Uterus (tissue), 4 donors: ENCODE results near the gene HSPA1A. TPM values are rescaled to one million over a fixed set of nuclear protein-coding genes. Genes with fewer than 3 reads are reported as not detected.
"Not testable (repeated sequence)": the region's sequence is repeated elsewhere in the genome, so short reads cannot be mapped to it uniquely, and the experiment has no call there.

Experiments
- DNase-seq, 2 donors: peaks; one replicate each; pipeline ENCODE4 v3.0.0-alpha.2; 2019 to 2020
- H3K27ac ChIP-seq, 2 donors: fragments of 200-600 bp; sonication (generic); 1 replicate in 1 of 2; 2 replicates in 1 of 2; pipeline ENCODE4 v1.5.1; 2016 to 2018
- H3K27me3 ChIP-seq, 2 donors: fragments of 200-600 bp; sonication (generic); one replicate each; pipeline ENCODE4 v1.5.1; 2018 to 2019; ENCODE audit warnings: control low read depth in 1 of 2
- H3K36me3 ChIP-seq, 2 donors: fragments of 200-600 bp; sonication (generic); one replicate each; pipeline ENCODE4 v1.5.1; 2019; ENCODE audit warnings: control low read depth in 1 of 2
- H3K4me1 ChIP-seq, 2 donors: fragments of 200-600 bp; sonication (generic); one replicate each; pipeline ENCODE4 v1.5.1; 2018 to 2019; ENCODE audit warnings: control low read depth in 1 of 2
- H3K4me3 ChIP-seq, 2 donors: fragments of 200-600 bp; sonication (generic); 1 replicate in 1 of 2; 2 replicates in 1 of 2; pipeline ENCODE4 v1.5.1; 2018 to 2019; ENCODE audit warnings: mild to moderate bottlenecking in 1 of 2
- H3K9me3 ChIP-seq, 2 donors: fragments of 200-600 bp; sonication (generic); one replicate each; pipeline ENCODE4 v1.5.1; 2019; ENCODE audit warnings: control low read depth in 1 of 2
- CTCF ChIP-seq, 4 experiments: fragments of 200-600 bp in 2 of 4; fragments of 450-650 bp in 2 of 4; sonication (generic) in 2 of 4; IDR thresholded peaks; one replicate each; pipeline ENCODE4 v1.5.1; 2016 to 2019; ENCODE audit warnings: antibody characterized with exemption in 4 of 4, mild to moderate bottlenecking in 2 of 4, moderate library complexity in 1 of 4
- POLR2A ChIP-seq, 2 donors: fragments of 450-650 bp; IDR thresholded peaks; one replicate each; pipeline ENCODE4 v1.6.1; 2016; ENCODE audit warnings: antibody characterized with exemption in 2 of 2, mild to moderate bottlenecking in 1 of 2, moderate library complexity in 1 of 2
- intact Hi-C: fragments of 100-400 bp; cut with DNase I; formaldehyde crosslinking; loops from one replicate; pipeline ENCODE4 v1.15.1; 2023; ENCODE audit warnings: low total_unique reads
- total RNA-seq, 4 donors: library from RNA; depleted of rRNA in 3 of 4; stranded (reverse); fragments of >200 nt in 3 of 4; gene quantifications; one replicate each; pipeline versions ENCODE4 v1.1.0 to v1.2.4, GENCODE V29; 2014 to 2023
- donor health status: DM: yes; HTN: yes; CAD: no.

The HSPA1A gene
- total RNA-seq, 4 donors from 2014 or later = 98.8 to 261 (median 170) TPM

- no peaks in the 10 kb centered on the region for H3K36me3 ChIP-seq
- H3K27ac ChIP-seq = no peak overlapping the region
- H3K4me3 ChIP-seq = no peak overlapping the region
- no peak for DNase-seq
- intact Hi-C loops = no loop called here
- TF ChIP-seq CTCF (IDR thresholded peaks at IDR 0.05) = no peak
- no peak for TF ChIP-seq POLR2A (IDR thresholded peaks at IDR 0.05)
- H3K4me1 ChIP-seq = peaks cover 0 to 4% of the 10 kb centered on the region in 2 donors
- no peaks in the 10 kb centered on the region for H3K9me3 ChIP-seq
- no peaks in the 10 kb centered on the region for H3K27me3 ChIP-seq
Measured at GRCh38 chr6:31859923-31860322, 44.6 kb downstream of the HSPA1A start.

GRCh38 chr6:31860349-31860748, 45.0 kb downstream of the HSPA1A start:
- H3K36me3 ChIP-seq = no peaks in the 10 kb centered on the region
- intact Hi-C loops = no loop called here
- H3K27me3 ChIP-seq = no peaks in the 10 kb centered on the region
- H3K9me3 ChIP-seq = no peaks in the 10 kb centered on the region
- DNase-seq = no peak
- peaks cover 0 to 4% of the 10 kb centered on the region in 2 donors for H3K4me1 ChIP-seq
- H3K4me3 ChIP-seq = no peak overlapping the region
- no peak overlapping the region for H3K27ac ChIP-seq
- TF ChIP-seq CTCF (IDR thresholded peaks at IDR 0.05) (no peak), POLR2A (IDR thresholded peaks at IDR 0.05) (no peak)

GRCh38 chr6:31861150-31861549, 45.8 kb downstream of the HSPA1A start:
- Histone ChIP-seq H3K27me3 (no peaks in the 10 kb centered on the region), H3K9me3 (no peaks in the 10 kb centered on the region), H3K36me3 (no peaks in the 10 kb centered on the region), H3K4me1 (peaks cover 0 to 4% of the 10 kb centered on the region in 2 donors), H3K27ac (no peak overlapping the region), H3K4me3 (no peak overlapping the region)
- intact Hi-C loops = no loop called here
- no peak for DNase-seq
- no peak for TF ChIP-seq CTCF (IDR thresholded peaks at IDR 0.05)
- no peak for TF ChIP-seq POLR2A (IDR thresholded peaks at IDR 0.05)

GRCh38 chr6:31861919-31862343, 46.6 kb downstream of the HSPA1A start:
- Histone ChIP-seq H3K4me1 (peaks cover 0 to 4% of the 10 kb centered on the region in 2 donors), H3K27ac (peak overlapping the region; percentile 92 to 95), H3K9me3 (no peaks in the 10 kb centered on the region), H3K36me3 (no peaks in the 10 kb centered on the region), H3K4me3 (peak overlapping the region; percentile 67 to 90), H3K27me3 (no peaks in the 10 kb centered on the region)
- TF ChIP-seq CTCF (IDR thresholded peaks at IDR 0.05) (no peak), POLR2A (IDR thresholded peaks at IDR 0.05) (no peak)
- DNase-seq = no peak
- intact Hi-C loops = no loop called here

- intact Hi-C loops = no loop called here
- Histone ChIP-seq H3K27ac (peak within 1 kb of the TSS; percentile 92 to 95), H3K9me3 (no peaks in the 10 kb centered on the region), H3K36me3 (no peaks in the 10 kb centered on the region), H3K4me1 (peaks cover 0 to 4% of the 10 kb centered on the region in 2 donors), H3K4me3 (peak within 1 kb of the TSS; percentile 67 to 90), H3K27me3 (no peaks in the 10 kb centered on the region)
- DNase-seq = peak; percentile 99 to 100
- TF ChIP-seq CTCF (IDR thresholded peaks at IDR 0.05) (peak in 2 of 4 experiments; percentile 2 to 17), POLR2A (IDR thresholded peaks at IDR 0.05) (peak; percentile 97 to 98)
Measured at GRCh38 chr6:31862344-31863235, 47.2 kb downstream of the HSPA1A start, which contains the start of gene NEU1. Gene NEU1, minus strand, starts transcription at chr6:31862821. Its CDS starts 45 bp downstream, at chr6:31862776.

- H3K36me3 ChIP-seq, DNase-seq, H3K4me1 ChIP-seq, intact Hi-C loops, H3K9me3 ChIP-seq, H3K27me3 ChIP-seq: not testable (repeated sequence)
- Histone ChIP-seq H3K27ac (peak overlapping the region; percentile 85 to 95), H3K4me3 (peak overlapping the region; percentile 37 to 90)
Measured at GRCh38 chr6:31864123-31864562, 48.8 kb downstream of the HSPA1A start.
